ENCODE measurements around the gene DHX57. TPM values are rescaled to one million over a fixed set of nuclear protein-coding genes. Genes with fewer than 3 reads are reported as not detected.

Gene DHX57
- total and polyA plus RNA-seq, 7 donors: 1.6 to 17.3 (median 11.3) TPM

GRCh38 chr2:38863061-38863695 is 12.6 kb downstream of the DHX57 start:
- 73 to 76% methylated on average over 2 of the region's 2 CpGs for WGBS, 2 donors
- intact Hi-C loops (cut with DNase I): no loop called here
- H3K9me3 ChIP-seq: no peaks in the 10 kb centered on the region
- TF ChIP-seq, protein P1, sequence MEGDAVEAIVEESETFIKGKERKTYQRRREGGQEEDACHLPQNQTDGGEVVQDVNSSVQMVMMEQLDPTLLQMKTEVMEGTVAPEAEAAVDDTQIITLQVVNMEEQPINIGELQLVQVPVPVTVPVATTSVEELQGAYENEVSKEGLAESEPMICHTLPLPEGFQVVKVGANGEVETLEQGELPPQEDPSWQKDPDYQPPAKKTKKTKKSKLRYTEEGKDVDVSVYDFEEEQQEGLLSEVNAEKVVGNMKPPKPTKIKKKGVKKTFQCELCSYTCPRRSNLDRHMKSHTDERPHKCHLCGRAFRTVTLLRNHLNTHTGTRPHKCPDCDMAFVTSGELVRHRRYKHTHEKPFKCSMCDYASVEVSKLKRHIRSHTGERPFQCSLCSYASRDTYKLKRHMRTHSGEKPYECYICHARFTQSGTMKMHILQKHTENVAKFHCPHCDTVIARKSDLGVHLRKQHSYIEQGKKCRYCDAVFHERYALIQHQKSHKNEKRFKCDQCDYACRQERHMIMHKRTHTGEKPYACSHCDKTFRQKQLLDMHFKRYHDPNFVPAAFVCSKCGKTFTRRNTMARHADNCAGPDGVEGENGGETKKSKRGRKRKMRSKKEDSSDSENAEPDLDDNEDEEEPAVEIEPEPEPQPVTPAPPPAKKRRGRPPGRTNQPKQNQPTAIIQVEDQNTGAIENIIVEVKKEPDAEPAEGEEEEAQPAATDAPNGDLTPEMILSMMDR (IDR thresholded peaks at IDR 0.05): no peak
- TF ChIP-seq POLR2A (IDR thresholded peaks at IDR 0.05): no peak
- TF ChIP-seq EP300 (IDR thresholded peaks at IDR 0.05): no peak
- no peak for TF ChIP-seq POLR2AphosphoS5 (IDR thresholded peaks at IDR 0.05)
- DNase-seq: no peak
- no peak overlapping the region for H3K27ac ChIP-seq
- H3K36me3 ChIP-seq: peaks cover 11 to 70% (median 19%) of the 10 kb centered on the region in 4 donors
- H3K27me3 ChIP-seq: no peaks in the 10 kb centered on the region
- no peak overlapping the region for H3K4me3 ChIP-seq
- no peaks in the 10 kb centered on the region for H3K4me1 ChIP-seq

- TF ChIP-seq POLR2A (IDR thresholded peaks at IDR 0.05) (no peak), EP300 (IDR thresholded peaks at IDR 0.05) (no peak), POLR2AphosphoS5 (IDR thresholded peaks at IDR 0.05) (no peak)
- TF ChIP-seq, protein P1 (IDR thresholded peaks at IDR 0.05): no peak
- H3K9me3 ChIP-seq: no peaks in the 10 kb centered on the region
- H3K4me3 ChIP-seq: no peak overlapping the region
- H3K27me3 ChIP-seq: no peaks in the 10 kb centered on the region
- DNase-seq: no peak
- H3K27ac ChIP-seq: no peak overlapping the region
- H3K36me3 ChIP-seq: peaks cover 12 to 72% (median 23%) of the 10 kb centered on the region in 4 donors
- intact Hi-C loops (cut with DNase I): no loop called here
- H3K4me1 ChIP-seq: no peaks in the 10 kb centered on the region
Measured at GRCh38 chr2:38862476-38862875, 13.3 kb downstream of the DHX57 start.

- no peak overlapping the region for H3K27ac ChIP-seq
- H3K36me3 ChIP-seq: peaks cover 22 to 90% (median 23%) of the 10 kb centered on the region in 4 donors
- no peaks in the 10 kb centered on the region for H3K27me3 ChIP-seq
- no peak overlapping the region for H3K4me3 ChIP-seq
- TF ChIP-seq POLR2AphosphoS5 (IDR thresholded peaks at IDR 0.05): no peak
- TF ChIP-seq, protein P1 (IDR thresholded peaks at IDR 0.05): no peak
- no peak for TF ChIP-seq EP300 (IDR thresholded peaks at IDR 0.05)
- TF ChIP-seq POLR2A (IDR thresholded peaks at IDR 0.05): no peak
- intact Hi-C loops (cut with DNase I): no loop called here
- WGBS, 2 donors: 96 to 97% methylated on average over 1 of the region's 1 CpG
- H3K4me1 ChIP-seq: no peaks in the 10 kb centered on the region
- DNase-seq: no peak
- H3K9me3 ChIP-seq: no peaks in the 10 kb centered on the region
Measured at GRCh38 chr2:38856165-38856564, 19.6 kb downstream of the DHX57 start.

DNA sequence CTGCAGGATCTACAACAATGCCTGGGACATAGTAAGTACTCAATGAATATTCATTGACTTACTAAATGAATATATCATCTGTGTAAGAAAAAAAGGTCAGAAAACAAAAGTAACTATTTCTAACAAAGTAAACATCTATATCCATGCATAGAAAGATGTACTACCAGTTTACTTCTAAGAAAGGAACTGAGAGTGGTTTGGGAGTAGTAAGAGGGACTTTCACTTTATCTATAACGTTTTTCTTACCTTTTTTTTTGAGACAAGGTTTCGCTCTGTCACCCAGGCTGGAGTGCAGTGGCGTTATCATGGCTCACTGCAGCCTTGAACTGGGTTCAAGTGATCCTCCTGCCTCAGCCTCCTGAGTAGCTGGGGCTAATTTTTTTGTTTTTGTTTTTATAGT is 25.7 kb downstream of the DHX57 start:
- no peak overlapping the region for H3K27ac ChIP-seq
- no peak overlapping the region for H3K4me3 ChIP-seq
- H3K4me1 ChIP-seq: no peaks in the 10 kb centered on the region
- 75 to 85% methylated on average over 3 of the region's 3 CpGs for WGBS, 2 donors
- no peaks in the 10 kb centered on the region for H3K27me3 ChIP-seq
- DNase-seq: no peak
- H3K36me3 ChIP-seq: peaks cover 7 to 82% (median 15%) of the 10 kb centered on the region in 4 donors
- no peaks in the 10 kb centered on the region for H3K9me3 ChIP-seq
- intact Hi-C loops (cut with DNase I): no loop called here
- no peak for TF ChIP-seq EP300 (IDR thresholded peaks at IDR 0.05)
- TF ChIP-seq POLR2AphosphoS5 (IDR thresholded peaks at IDR 0.05): no peak
- TF ChIP-seq, protein P1 (IDR thresholded peaks at IDR 0.05): no peak
- TF ChIP-seq POLR2A (IDR thresholded peaks at IDR 0.05): no peak

GRCh38 chr2:38836791-38837190 is 38.9 kb downstream of the DHX57 start:
- Histone ChIP-seq H3K27ac (no peak overlapping the region), H3K9me3 (no peaks in the 10 kb centered on the region), H3K4me1 (no peaks in the 10 kb centered on the region), H3K27me3 (no peaks in the 10 kb centered on the region), H3K36me3 (peaks cover 0 to 85% (median 9%) of the 10 kb centered on the region in 4 donors), H3K4me3 (no peak overlapping the region)
- DNase-seq: no peak
- intact Hi-C loops (cut with DNase I): no loop called here
- no peak for TF ChIP-seq EP300 (IDR thresholded peaks at IDR 0.05)
- TF ChIP-seq, protein P1 (IDR thresholded peaks at IDR 0.05): no peak
- TF ChIP-seq POLR2A (IDR thresholded peaks at IDR 0.05): no peak
- TF ChIP-seq POLR2AphosphoS5 (IDR thresholded peaks at IDR 0.05): no peak
- WGBS, 2 donors: 94 to 97% methylated on average over 2 of the region's 2 CpGs
